Ovary (tissue), 9 donors: ENCODE data around the gene NME9. TPM values are rescaled to one million over a fixed set of nuclear protein-coding genes. Genes with fewer than 3 reads are reported as not detected.

Experiments used
- DNase-seq, 5 donors: peaks; one replicate each; pipeline ENCODE4 v3.0.0-alpha.2; 2019 to 2020
- H3K27ac ChIP-seq, 2 donors: fragments of 200-600 bp; one replicate each; pipeline versions ENCODE4 v1.5.1 to v1.8.0; 2019 to 2022
- H3K27me3 ChIP-seq: fragments of 200-600 bp; one replicate; pipeline ENCODE4 v1.8.0; 2022
- H3K36me3 ChIP-seq: fragments of 200-600 bp; sonication (generic); one replicate; pipeline ENCODE4 v1.5.1; 2019
- H3K4me1 ChIP-seq: one replicate; pipeline ENCODE4 v1.8.1; 2013; ENCODE audit warnings: mild to moderate bottlenecking, moderate library complexity; ENCODE audit not compliant: insufficient read depth
- H3K4me3 ChIP-seq: fragments of 200-600 bp; sonication (generic); one replicate; pipeline ENCODE4 v1.5.1; 2017
- H3K9me3 ChIP-seq, 2 donors: fragments of 200-600 bp in 1 of 2; sonication (generic) in 1 of 2; one replicate each; pipeline versions ENCODE4 v1.5.1 to v1.8.1; 2013 to 2019; ENCODE audit warnings: mild to moderate bottlenecking in 1 of 2, moderate library complexity in 1 of 2
- CTCF ChIP-seq, 3 donors: fragments of 450-650 bp in 2 of 3; fragments of 200-600 bp in 1 of 3; IDR thresholded peaks; one replicate each; pipeline versions ENCODE4 v1.5.1 to v1.8.0; 2016 to 2022; ENCODE audit warnings: antibody characterized with exemption in 3 of 3, mild to moderate bottlenecking in 1 of 3
- EP300 ChIP-seq: sonication (generic); formaldehyde crosslinking; IDR thresholded peaks from one replicate; pipeline ENCODE4 v1.6.1; 2017; ENCODE audit warnings: antibody characterized with exemption
- POLR2A ChIP-seq: fragments of 450-650 bp; IDR thresholded peaks from one replicate; pipeline ENCODE4 v1.6.1; 2017; ENCODE audit warnings: antibody characterized with exemption, mild to moderate bottlenecking, moderate library complexity
- WGBS, 3 donors: extraction: QIAGEN DNeasy Blood & Tissue Kit in 1 of 3; methylation state at CpG; one replicate each; pipeline versions ENCODE4 v1.1.5 to v1.1.7; 2013 to 2017; 5-methylcytosine and 5-hydroxymethylcytosine counted together
- intact Hi-C, 4 donors: fragments of 100-400 bp; cut with DNase I; formaldehyde crosslinking; loops; one replicate each; pipeline versions ENCODE4 v1.11.0 to v1.15.1; 2022 to 2023
- polyA plus RNA-seq, 2 donors: library from polyadenylated mRNA; stranded (reverse); fragments of 200-250 nt in 1 of 2; fragments of 350-450 nt in 1 of 2; fragmentation: Illumina TruSeq in 1 of 2; extraction: RNeasy Lipid Tissue Mini Kit (QIAGEN cat#74804) in 1 of 2; gene quantifications; one replicate each; pipeline ENCODE4 v1.2.3, GENCODE V29; 2013 to 2014
- total RNA-seq, 7 donors: library from RNA; depleted of rRNA in 2 of 7; stranded (reverse); fragments of >200 nt in 2 of 7; fragmentation: NEBNext Ultra II Directional in 3 of 7; extraction: Animal tissue kit (Norgen Biotek cat#: 25700) in 3 of 7; gene quantifications; one replicate each; pipeline versions ENCODE4 v1.1.0 to v1.2.4, GENCODE V29; 2016 to 2023
- donor health status: DM: no; HTN: no; CAD: no; lungs with moderate emphysema.
- donor health status: DM: no; HTN: no; CAD: no.
- donor health status: Bipolar disorder and iron deficiency.
- donor health status: DM: yes; HTN: yes; CAD: no.
- donor health status: DM: no; HTN: no; CAD: no.
- donor health status: DM: yes; HTN: yes; CAD: no.

The NME9 gene
- total and polyA plus RNA-seq, 9 donors, result 0.23 to 9.8 (median 0.82) TPM

GRCh38 chr3:138367911-138368310 lies 38.3 kb upstream of the NME9 start:
- 28 to 38% (median 37%) methylated on average over 5 of the region's 5 CpGs for WGBS, 3 donors
- H3K36me3 ChIP-seq, result no peaks in the 10 kb centered on the region
- H3K4me1 ChIP-seq, result peaks cover 26% of the 10 kb centered on the region
- no peak overlapping the region for H3K27ac ChIP-seq
- intact Hi-C loops, result no loop called here
- peak; percentile 47 to 73 (median 61) for DNase-seq
- H3K27me3 ChIP-seq, result no peaks in the 10 kb centered on the region
- no peaks in the 10 kb centered on the region for H3K9me3 ChIP-seq
- TF ChIP-seq CTCF (IDR thresholded peaks at IDR 0.05) (no peak), EP300 (no peak), POLR2A (no peak)
- H3K4me3 ChIP-seq, result no peak overlapping the region

DNA sequence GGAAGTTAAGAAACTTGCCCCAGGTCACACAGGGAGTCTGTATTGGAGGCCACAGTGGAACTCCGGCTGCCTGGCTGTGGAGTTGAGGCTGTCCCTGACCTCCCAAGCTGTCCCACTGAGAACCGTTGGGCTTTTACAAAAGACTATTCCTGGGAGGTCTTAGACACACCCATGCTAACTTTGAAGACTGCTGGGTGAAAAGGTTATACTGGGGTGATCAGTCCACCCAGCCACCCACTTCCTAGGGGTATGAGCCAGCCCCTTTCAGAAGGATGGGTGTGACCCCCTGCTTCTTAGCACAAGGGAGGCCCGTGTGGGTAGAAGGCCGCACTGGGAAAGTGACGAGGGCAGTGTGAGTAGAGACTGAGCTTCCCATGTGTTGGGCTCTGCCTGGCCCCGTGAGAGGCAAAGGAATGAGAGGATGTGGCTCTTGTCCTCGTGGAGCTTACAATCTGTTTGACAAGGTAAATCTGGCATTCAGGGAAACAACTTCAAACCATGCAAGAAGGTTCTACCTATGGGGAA lies 37.7 kb upstream of the NME9 start:
- Histone ChIP-seq H3K27me3 (no peaks in the 10 kb centered on the region), H3K36me3 (no peaks in the 10 kb centered on the region), H3K4me1 (peaks cover 26% of the 10 kb centered on the region), H3K4me3 (no peak overlapping the region), H3K27ac (peak overlapping the region in 1 of 2 donors; percentile 18), H3K9me3 (no peaks in the 10 kb centered on the region)
- 65 to 73% (median 72%) methylated on average over 7 of the region's 7 CpGs for WGBS, 3 donors
- TF ChIP-seq CTCF (IDR thresholded peaks at IDR 0.05), result no peak
- TF ChIP-seq EP300, result no peak
- no peak for TF ChIP-seq POLR2A
- no peak for DNase-seq
- intact Hi-C loops, result no loop called here

DNA sequence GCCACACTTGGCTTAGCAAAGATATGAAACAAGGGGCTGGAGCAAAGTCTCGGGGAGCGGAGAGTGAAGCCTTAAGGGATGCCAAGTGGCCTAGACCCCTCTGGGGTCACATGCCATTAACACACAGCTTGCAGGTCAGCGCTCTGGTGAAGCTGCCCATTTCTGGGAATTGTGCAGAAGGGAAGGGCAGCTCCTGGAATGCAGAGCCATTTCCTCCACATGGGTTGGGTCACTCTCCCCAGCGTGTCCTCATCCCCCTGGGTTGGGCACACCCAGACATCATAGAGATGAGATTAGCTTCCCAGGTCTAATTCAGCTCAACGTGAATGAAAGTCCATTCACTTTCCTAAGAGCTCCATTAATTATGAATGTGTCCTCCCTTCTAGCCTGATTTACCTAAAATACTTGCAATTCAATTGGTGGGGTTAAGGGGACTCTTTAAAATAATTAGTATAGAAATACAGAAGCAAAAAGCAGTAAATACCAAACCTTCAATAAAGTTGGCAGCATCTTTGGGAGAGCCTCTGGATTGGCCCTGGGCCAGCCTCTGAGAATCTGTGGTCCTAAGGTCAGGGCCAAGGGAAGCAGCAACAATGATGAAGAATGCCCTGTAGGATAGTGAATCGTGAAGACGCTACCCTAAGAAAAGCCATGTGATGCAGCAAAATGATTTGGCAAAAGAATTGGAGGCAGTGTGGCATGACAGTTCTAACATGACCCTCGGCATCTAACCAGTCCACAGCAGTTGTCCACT lies 36.5 kb upstream of the NME9 start:
- Histone ChIP-seq H3K4me1 (peaks cover 26% of the 10 kb centered on the region), H3K9me3 (no peaks in the 10 kb centered on the region), H3K36me3 (no peaks in the 10 kb centered on the region), H3K27ac (no peak overlapping the region), H3K27me3 (no peaks in the 10 kb centered on the region), H3K4me3 (no peak overlapping the region)
- intact Hi-C loops, result no loop called here
- 43 to 54% (median 53%) methylated on average over 8 of the region's 8 CpGs for WGBS, 3 donors
- TF ChIP-seq POLR2A, result no peak
- no peak for TF ChIP-seq CTCF (IDR thresholded peaks at IDR 0.05)
- TF ChIP-seq EP300, result no peak
- peak in 2 of 5 donors; percentile 57 to 66 for DNase-seq

GRCh38 chr3:138365253-138365555 lies 35.6 kb upstream of the NME9 start:
- H3K27ac ChIP-seq, result no peak overlapping the region
- intact Hi-C loops, result no loop called here
- H3K4me3 ChIP-seq, result no peak overlapping the region
- WGBS, 3 donors, result 91 to 93% (median 92%) methylated on average over 4 of the region's 4 CpGs
- no peaks in the 10 kb centered on the region for H3K9me3 ChIP-seq
- TF ChIP-seq POLR2A, result no peak
- no peak for TF ChIP-seq EP300
- TF ChIP-seq CTCF (IDR thresholded peaks at IDR 0.05), result no peak
- H3K27me3 ChIP-seq, result no peaks in the 10 kb centered on the region
- no peak for DNase-seq
- H3K4me1 ChIP-seq, result peaks cover 31% of the 10 kb centered on the region
- no peaks in the 10 kb centered on the region for H3K36me3 ChIP-seq
